ENCODE measurements around the gene EPHX1.
"Not testable (repeated sequence)": the region's sequence is repeated elsewhere in the genome, so short reads cannot be mapped to it uniquely, and the experiment has no call there.

Gene EPHX1

DNA sequence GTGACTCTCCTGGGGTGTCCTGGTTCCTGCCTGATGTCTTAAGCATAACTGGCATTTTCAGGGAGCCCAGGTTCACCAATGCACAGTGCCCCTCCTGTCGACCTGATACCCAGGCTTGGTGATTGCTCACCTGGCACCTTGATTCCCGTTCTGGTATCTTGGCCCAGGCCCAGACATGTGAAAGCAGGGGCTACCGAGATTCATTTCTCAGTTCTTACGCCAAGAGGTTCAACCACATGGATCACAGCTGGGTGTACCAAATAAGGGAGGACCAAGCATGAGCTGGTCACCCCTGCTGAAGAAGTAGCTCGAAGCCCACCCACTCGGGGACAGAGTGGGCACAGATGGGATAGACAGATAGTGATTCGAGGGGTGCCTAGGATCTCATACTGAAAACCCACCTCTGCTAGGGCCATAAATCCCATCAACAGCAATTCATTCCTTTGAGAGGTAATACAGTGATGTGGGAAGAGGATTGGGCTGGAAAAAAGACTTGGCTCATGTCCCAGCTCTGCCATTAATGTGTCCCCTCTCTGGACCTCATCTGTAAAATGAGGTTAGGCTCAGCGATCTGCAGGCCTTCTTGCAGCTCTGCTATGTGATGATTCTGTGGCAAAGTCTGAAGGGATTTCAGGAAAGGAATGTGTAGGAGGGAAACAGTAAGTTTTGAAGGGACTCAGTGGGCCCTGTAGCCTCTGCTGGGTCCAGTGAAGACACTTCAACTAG lies 2.7 kb downstream of the EPHX1 start:
- TF ChIP-seq EZH2phosphoT487 (IDR thresholded peaks at IDR 0.05; ENCODE audit: borderline replicate concordance), result no peak
- TF ChIP-seq CTCF (conservative IDR thresholded peaks at IDR 0.05; ENCODE audit: low read length), result no peak
- no peak overlapping the region for H2AFZ ChIP-seq (ENCODE audit: low read length)
- H3K4me1 ChIP-seq (ENCODE audit: insufficient read depth, low read length, poor library complexity, severe bottlenecking), result peaks cover 7% of the 10 kb centered on the region
- H3K4me3 ChIP-seq (ENCODE audit: low read length, poor library complexity, severe bottlenecking), result no peak overlapping the region
- H3K79me2 ChIP-seq (ENCODE audit: insufficient read depth, low read length), result no peaks in the 10 kb centered on the region
- no peaks in the 10 kb centered on the region for H4K20me1 ChIP-seq (ENCODE audit: insufficient read depth, low read length, poor library complexity, severe bottlenecking)
- no peaks in the 10 kb centered on the region for H3K9me2 ChIP-seq (replicated peaks; ENCODE audit: low read depth, low read length)
- H3F3A ChIP-seq (ENCODE audit: low read depth), result no peaks in the 10 kb centered on the region
- H3K9me3 ChIP-seq (ENCODE audit: insufficient read depth, low read depth, low read length), result no peaks in the 10 kb centered on the region
- H3K9ac ChIP-seq (ENCODE audit: low read depth, low read length, poor library complexity, severe bottlenecking), result no peak overlapping the region
- no peaks in the 10 kb centered on the region for H3K27me3 ChIP-seq (ENCODE audit: insufficient read depth, low read length, poor library complexity, severe bottlenecking)
- no peak overlapping the region for H3K4me2 ChIP-seq (ENCODE audit: low read depth, low read length, poor library complexity, severe bottlenecking)
- H3K36me3 ChIP-seq (ENCODE audit: insufficient read depth, low read length), result no peaks in the 10 kb centered on the region

DNA sequence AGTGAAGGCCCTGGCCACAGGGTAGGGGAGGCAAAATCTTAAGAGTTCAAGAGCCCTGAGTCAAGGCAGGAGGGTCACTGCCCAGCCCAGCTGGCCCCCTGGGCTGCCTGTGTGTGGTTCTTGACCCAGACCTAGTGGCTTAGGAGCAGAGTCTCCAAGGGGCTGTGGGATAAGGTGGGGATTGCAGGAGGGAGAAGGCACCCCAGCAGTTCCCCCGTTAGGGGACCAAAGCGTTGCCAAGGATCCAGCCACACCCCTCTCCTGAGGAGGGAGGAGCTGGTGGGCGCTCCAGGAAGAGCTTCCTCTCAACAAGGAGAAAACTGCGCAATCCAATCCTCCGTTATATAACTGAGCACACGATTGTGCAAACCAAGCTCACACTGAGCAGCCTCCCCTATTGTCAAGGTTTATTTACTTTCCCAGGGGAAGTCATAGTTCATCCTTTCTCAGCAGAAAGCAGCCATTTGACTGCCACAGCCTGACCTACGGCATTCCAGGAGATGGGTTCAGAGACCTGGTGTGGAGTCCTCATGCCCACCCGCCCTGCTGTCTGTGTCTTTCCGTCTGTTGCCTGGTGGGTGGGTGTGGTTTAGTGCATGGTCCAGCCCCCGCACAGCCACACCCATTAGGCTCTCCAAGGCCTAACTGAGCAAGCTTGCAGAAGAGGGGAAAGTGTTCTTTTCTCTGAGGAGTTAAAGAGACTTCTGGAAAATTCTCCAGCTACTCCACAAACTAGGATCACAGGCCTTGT lies 3.5 kb downstream of the EPHX1 start:
- H4K20me1 ChIP-seq (ENCODE audit: insufficient read depth, low read length, poor library complexity, severe bottlenecking), result no peaks in the 10 kb centered on the region
- H3K9me3 ChIP-seq (ENCODE audit: insufficient read depth, low read depth, low read length), result no peaks in the 10 kb centered on the region
- H3K27me3 ChIP-seq (ENCODE audit: insufficient read depth, low read length, poor library complexity, severe bottlenecking), result no peaks in the 10 kb centered on the region
- no peaks in the 10 kb centered on the region for H3K79me2 ChIP-seq (ENCODE audit: insufficient read depth, low read length)
- H3K4me1 ChIP-seq (ENCODE audit: insufficient read depth, low read length, poor library complexity, severe bottlenecking), result peaks cover 14% of the 10 kb centered on the region
- no peak overlapping the region for H2AFZ ChIP-seq (ENCODE audit: low read length)
- no peak overlapping the region for H3K9ac ChIP-seq (ENCODE audit: low read depth, low read length, poor library complexity, severe bottlenecking)
- no peaks in the 10 kb centered on the region for H3K9me2 ChIP-seq (replicated peaks; ENCODE audit: low read depth, low read length)
- no peaks in the 10 kb centered on the region for H3F3A ChIP-seq (ENCODE audit: low read depth)
- no peak overlapping the region for H3K4me2 ChIP-seq (ENCODE audit: low read depth, low read length, poor library complexity, severe bottlenecking)
- no peak overlapping the region for H3K4me3 ChIP-seq (ENCODE audit: low read length, poor library complexity, severe bottlenecking)
- TF ChIP-seq EZH2phosphoT487 (IDR thresholded peaks at IDR 0.05; ENCODE audit: borderline replicate concordance) (no peak), CTCF (conservative IDR thresholded peaks at IDR 0.05; ENCODE audit: low read length) (no peak)
- no peaks in the 10 kb centered on the region for H3K36me3 ChIP-seq (ENCODE audit: insufficient read depth, low read length)

- TF ChIP-seq EZH2phosphoT487 (IDR thresholded peaks at IDR 0.05; ENCODE audit: borderline replicate concordance), result no peak
- TF ChIP-seq CTCF (conservative IDR thresholded peaks at IDR 0.05; ENCODE audit: low read length), result no peak
- no peaks in the 10 kb centered on the region for H3K36me3 ChIP-seq (ENCODE audit: insufficient read depth, low read length)
- no peak overlapping the region for H3K4me2 ChIP-seq (ENCODE audit: low read depth, low read length, poor library complexity, severe bottlenecking)
- no peak overlapping the region for H2AFZ ChIP-seq (ENCODE audit: low read length)
- peaks cover 14% of the 10 kb centered on the region for H3K4me1 ChIP-seq (ENCODE audit: insufficient read depth, low read length, poor library complexity, severe bottlenecking)
- no peak overlapping the region for H3K4me3 ChIP-seq (ENCODE audit: low read length, poor library complexity, severe bottlenecking)
- H3K27me3 ChIP-seq (ENCODE audit: insufficient read depth, low read length, poor library complexity, severe bottlenecking), result no peaks in the 10 kb centered on the region
- no peaks in the 10 kb centered on the region for H3F3A ChIP-seq (ENCODE audit: low read depth)
- H3K9me3 ChIP-seq (ENCODE audit: insufficient read depth, low read depth, low read length), result no peaks in the 10 kb centered on the region
- no peaks in the 10 kb centered on the region for H3K79me2 ChIP-seq (ENCODE audit: insufficient read depth, low read length)
- H4K20me1 ChIP-seq (ENCODE audit: insufficient read depth, low read length, poor library complexity, severe bottlenecking), result no peaks in the 10 kb centered on the region
- H3K9me2 ChIP-seq (replicated peaks; ENCODE audit: low read depth, low read length), result no peaks in the 10 kb centered on the region
- no peak overlapping the region for H3K9ac ChIP-seq (ENCODE audit: low read depth, low read length, poor library complexity, severe bottlenecking)
Observed at GRCh38 chr1:225814381-225814780, 4.5 kb downstream of the EPHX1 start.

- not testable (repeated sequence) for H2AFZ ChIP-seq (ENCODE audit: low read length); H3K27me3 ChIP-seq (ENCODE audit: insufficient read depth, low read length, poor library complexity, severe bottlenecking); H3K9me2 ChIP-seq (replicated peaks; ENCODE audit: low read depth, low read length); H3K79me2 ChIP-seq (ENCODE audit: insufficient read depth, low read length); H3F3A ChIP-seq (ENCODE audit: low read depth); H4K20me1 ChIP-seq (ENCODE audit: insufficient read depth, low read length, poor library complexity, severe bottlenecking); H3K9ac ChIP-seq (ENCODE audit: low read depth, low read length, poor library complexity, severe bottlenecking); H3K36me3 ChIP-seq (ENCODE audit: insufficient read depth, low read length); H3K4me3 ChIP-seq (ENCODE audit: low read length, poor library complexity, severe bottlenecking); H3K4me2 ChIP-seq (ENCODE audit: low read depth, low read length, poor library complexity, severe bottlenecking); H3K9me3 ChIP-seq (ENCODE audit: insufficient read depth, low read depth, low read length)
- H3K4me1 ChIP-seq (ENCODE audit: insufficient read depth, low read length, poor library complexity, severe bottlenecking), result peaks cover 11% of the 10 kb centered on the region
Observed at GRCh38 chr1:225815090-225815489, 5.2 kb downstream of the EPHX1 start.
